Measurements from ENCODE around the gene SAA2. TPM values are rescaled to one million over a fixed set of nuclear protein-coding genes. Genes with fewer than 3 reads are reported as not detected.

The SAA2 gene
- total and polyA plus RNA-seq, 10 of the 15 experiments (the other 5 are each of a cell fraction or from before 2014, with no cell fraction given), result 0.18 to 4.1 (median 0.28) TPM; not detected in 2

DNA sequence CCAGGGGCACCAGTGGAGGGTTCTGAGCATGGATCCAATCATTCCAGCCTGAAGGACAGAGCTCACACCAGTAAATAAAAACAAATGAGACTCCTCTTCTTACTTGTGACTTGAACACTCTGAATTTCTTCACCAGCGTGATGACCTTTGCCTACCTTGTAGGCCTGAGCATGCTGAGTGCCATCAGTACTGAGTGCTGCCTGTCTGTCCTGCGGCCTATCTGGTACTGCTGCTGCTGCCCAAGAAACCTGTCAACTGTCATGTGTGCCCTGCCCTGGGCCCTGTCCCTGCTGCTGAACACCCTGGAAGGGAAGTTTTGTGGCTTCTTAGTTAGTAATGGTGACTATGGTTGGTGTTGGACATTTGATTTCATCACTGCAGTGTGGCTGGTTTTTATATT is 51.9 kb downstream of the SAA2 start:
- ChIA-PET SMC1A (ENCODE audit: uncharacterized antibody, unreplicated experiment) (no interaction called here), POLR2A (no interaction called here), CTCF (no interaction called here), RAD21 (ENCODE audit: unreplicated experiment) (no interaction called here)
- Histone ChIP-seq H3K4me3 (no peak overlapping the region), H3K36me3 (ENCODE audit: control insufficient read depth in 2 of 2, insufficient read depth in 2 of 2, low read length in 1 of 2) (no peaks in the 10 kb centered on the region), H3K79me2 (ENCODE audit: control insufficient read depth, insufficient read depth, low read length) (no peaks in the 10 kb centered on the region), H3K9me3 (replicated peaks; ENCODE audit: control insufficient read depth, insufficient read depth, low read length) (peaks cover 1% of the 10 kb centered on the region; the same call in 1 of the 3 replicates), H3K27ac (ENCODE audit: control insufficient read depth, insufficient read depth) (no peak overlapping the region), H3K9ac (ENCODE audit: control insufficient read depth, insufficient read depth, low read length) (no peak overlapping the region), H2AFZ (ENCODE audit: control insufficient read depth, low read depth, low read length) (no peak overlapping the region), H3K27me3 (replicated peaks in 1 of 2; ENCODE audit: control insufficient read depth in 2 of 2, insufficient read depth in 2 of 2, low read length in 1 of 2) (no peaks in the 10 kb centered on the region), H3K4me2 (ENCODE audit: control insufficient read depth, insufficient read depth) (no peak overlapping the region), H4K20me1 (ENCODE audit: control insufficient read depth, insufficient read depth) (no peaks in the 10 kb centered on the region), H3K4me1 (ENCODE audit: control insufficient read depth, insufficient read depth, low read length) (no peaks in the 10 kb centered on the region)
- TF ChIP-seq ZNF384 (IDR thresholded peaks at IDR 0.05; ENCODE audit: borderline replicate concordance, low read depth, low read length), result no peak
- DNase-seq (ENCODE audit: low read depth, low spot score) (no peak), FAIRE-seq (no peak), ATAC-seq (no peak)
- intact Hi-C loops (cut with micrococcal nuclease; ENCODE audit: unreplicated experiment) (no loop called here), in situ Hi-C loops (cut with MboI) (no loop called here)
- no TSS peak for BruUV-seq (replicated peaks)
- 64% methylated on average over 2 of the region's 2 CpGs for WGBS (ENCODE audit: insufficient coverage, insufficient replicate concordance, low lambda C conversion rate, missing lambda C conversion rate)

Small RNA genes lying within 50 kb of the gene (small RNA-seq; reads per million reads assigned to genes)
- gene RNA5SP333, result not detected
- gene RNA5SP334, result not detected

Other genes starting within 250 kb of the SAA2 start
Only the 7 nearest of the 12 such genes appear.
- 30.1 and 33.8 TPM in 2 replicates for gene SAAL1, start 142.6 kb downstream of the SAA2 start, total RNA-seq (2014; rRNA removed)
- 45.7 and 49.6 TPM in 2 replicates for gene SAAL1, start 142.6 kb downstream of the SAA2 start, total RNA-seq (2014; rRNA removed; fragmentation: Illumina TruSeq; extraction: Trizol)
- 26.3 and 27.0 TPM in 2 replicates for gene SAAL1, start 142.6 kb downstream of the SAA2 start, total RNA-seq (2021)
- gene SAAL1, start 142.6 kb downstream of the SAA2 start, polyA plus RNA-seq (2011; rRNA removed), result 38.1 and 51.0 TPM in 2 replicates
- gene SAAL1, start 142.6 kb downstream of the SAA2 start, polyA plus RNA-seq (2014; fragmentation: Illumina TruSeq; extraction: Trizol), result 51.6 and 54.9 TPM in 2 replicates
- 10 to 100 TPM; 35.1 to 49.5 TPM for gene SAAL1, start 142.6 kb downstream of the SAA2 start, polyA plus RNA-seq (2014; fragmentation: Nextera tagmentation; extraction: Ambion mirVana)
- gene SAAL1, start 142.6 kb downstream of the SAA2 start, polyA plus RNA-seq (2014; rRNA removed), result 28.7 and 36.6 TPM in 2 replicates
- gene SAAL1, start 142.6 kb downstream of the SAA2 start, polyA plus RNA-seq (2016; fragmentation: Nextera tagmentation; extraction: Ambion mirVana), result 10 to 100 TPM; 57.5 to 59.4 TPM
- not detected in 2 replicates for gene MRGPRX3, start 116.1 kb downstream of the SAA2 start, total RNA-seq (2014; rRNA removed)
- gene MRGPRX3, start 116.1 kb downstream of the SAA2 start, total RNA-seq (2014; rRNA removed; fragmentation: Illumina TruSeq; extraction: Trizol), result not detected in 2 replicates
- gene MRGPRX3, start 116.1 kb downstream of the SAA2 start, total RNA-seq (2021), result not detected in 2 replicates
- gene MRGPRX3, start 116.1 kb downstream of the SAA2 start, polyA plus RNA-seq (2011; rRNA removed), result not detected in 2 replicates
- gene MRGPRX3, start 116.1 kb downstream of the SAA2 start, polyA plus RNA-seq (2014; fragmentation: Illumina TruSeq; extraction: Trizol), result not detected in 2 replicates
- not detected for gene MRGPRX3, start 116.1 kb downstream of the SAA2 start, polyA plus RNA-seq (2014; fragmentation: Nextera tagmentation; extraction: Ambion mirVana)
- not detected in 2 replicates for gene MRGPRX3, start 116.1 kb downstream of the SAA2 start, polyA plus RNA-seq (2014; rRNA removed)
- not detected for gene MRGPRX3, start 116.1 kb downstream of the SAA2 start, polyA plus RNA-seq (2016; fragmentation: Nextera tagmentation; extraction: Ambion mirVana)
- gene MRGPRX4, start 75.8 kb downstream of the SAA2 start, total RNA-seq (2014; rRNA removed), result not detected in 2 replicates
- gene MRGPRX4, start 75.8 kb downstream of the SAA2 start, total RNA-seq (2014; rRNA removed; fragmentation: Illumina TruSeq; extraction: Trizol), result not detected in 2 replicates
- not detected in 2 replicates for gene MRGPRX4, start 75.8 kb downstream of the SAA2 start, total RNA-seq (2021)
- gene MRGPRX4, start 75.8 kb downstream of the SAA2 start, polyA plus RNA-seq (2011; rRNA removed), result not detected in 2 replicates
- not detected in 2 replicates for gene MRGPRX4, start 75.8 kb downstream of the SAA2 start, polyA plus RNA-seq (2014; fragmentation: Illumina TruSeq; extraction: Trizol)
- not detected for gene MRGPRX4, start 75.8 kb downstream of the SAA2 start, polyA plus RNA-seq (2014; fragmentation: Nextera tagmentation; extraction: Ambion mirVana)
- gene MRGPRX4, start 75.8 kb downstream of the SAA2 start, polyA plus RNA-seq (2014; rRNA removed), result not detected in 2 replicates
- not detected for gene MRGPRX4, start 75.8 kb downstream of the SAA2 start, polyA plus RNA-seq (2016; fragmentation: Nextera tagmentation; extraction: Ambion mirVana)
- gene SAA4, start 11.9 kb downstream of the SAA2 start, total RNA-seq (2014; rRNA removed), result not detected in 2 replicates
- not detected in 2 replicates for gene SAA4, start 11.9 kb downstream of the SAA2 start, total RNA-seq (2014; rRNA removed; fragmentation: Illumina TruSeq; extraction: Trizol)
- gene SAA4, start 11.9 kb downstream of the SAA2 start, total RNA-seq (2021), result not detected in 2 replicates
- not detected in 2 replicates for gene SAA4, start 11.9 kb downstream of the SAA2 start, polyA plus RNA-seq (2011; rRNA removed)
- not detected in 2 replicates for gene SAA4, start 11.9 kb downstream of the SAA2 start, polyA plus RNA-seq (2014; fragmentation: Illumina TruSeq; extraction: Trizol)
- not detected for gene SAA4, start 11.9 kb downstream of the SAA2 start, polyA plus RNA-seq (2014; fragmentation: Nextera tagmentation; extraction: Ambion mirVana)
- gene SAA4, start 11.9 kb downstream of the SAA2 start, polyA plus RNA-seq (2014; rRNA removed), result not detected in 2 replicates
- not detected for gene SAA4, start 11.9 kb downstream of the SAA2 start, polyA plus RNA-seq (2016; fragmentation: Nextera tagmentation; extraction: Ambion mirVana)
- not detected in 2 replicates for gene SAA1, start 17.6 kb upstream of the SAA2 start, total RNA-seq (2014; rRNA removed)
- gene SAA1, start 17.6 kb upstream of the SAA2 start, total RNA-seq (2014; rRNA removed; fragmentation: Illumina TruSeq; extraction: Trizol), result not detected in 2 replicates
- gene SAA1, start 17.6 kb upstream of the SAA2 start, total RNA-seq (2021), result 5.5 and 6.9 TPM in 2 replicates
- gene SAA1, start 17.6 kb upstream of the SAA2 start, polyA plus RNA-seq (2011; rRNA removed), result not detected in 2 replicates
- not detected in 2 replicates for gene SAA1, start 17.6 kb upstream of the SAA2 start, polyA plus RNA-seq (2014; fragmentation: Illumina TruSeq; extraction: Trizol)
- not detected for gene SAA1, start 17.6 kb upstream of the SAA2 start, polyA plus RNA-seq (2014; fragmentation: Nextera tagmentation; extraction: Ambion mirVana)
- gene SAA1, start 17.6 kb upstream of the SAA2 start, polyA plus RNA-seq (2014; rRNA removed), result not detected in 2 replicates
- gene SAA1, start 17.6 kb upstream of the SAA2 start, polyA plus RNA-seq (2016; fragmentation: Nextera tagmentation; extraction: Ambion mirVana), result under 1 TPM in 1 of 2 experiments, not detected in 1; 0.36 TPM
- 32.6 and 39.6 TPM in 2 replicates for gene HPS5, start 73.5 kb upstream of the SAA2 start, total RNA-seq (2014; rRNA removed)
- 32.5 and 34.8 TPM in 2 replicates for gene HPS5, start 73.5 kb upstream of the SAA2 start, total RNA-seq (2014; rRNA removed; fragmentation: Illumina TruSeq; extraction: Trizol)
- gene HPS5, start 73.5 kb upstream of the SAA2 start, total RNA-seq (2021), result 23.6 and 24.5 TPM in 2 replicates
- gene HPS5, start 73.5 kb upstream of the SAA2 start, polyA plus RNA-seq (2011; rRNA removed), result 23.5 and 27.9 TPM in 2 replicates
- gene HPS5, start 73.5 kb upstream of the SAA2 start, polyA plus RNA-seq (2014; fragmentation: Illumina TruSeq; extraction: Trizol), result 23.3 and 24.1 TPM in 2 replicates
- 10 to 100 TPM; 11.9 to 19.9 TPM for gene HPS5, start 73.5 kb upstream of the SAA2 start, polyA plus RNA-seq (2014; fragmentation: Nextera tagmentation; extraction: Ambion mirVana)
- 14.8 and 22.1 TPM in 2 replicates for gene HPS5, start 73.5 kb upstream of the SAA2 start, polyA plus RNA-seq (2014; rRNA removed)
- 10 to 100 TPM; 23.6 to 24.3 TPM for gene HPS5, start 73.5 kb upstream of the SAA2 start, polyA plus RNA-seq (2016; fragmentation: Nextera tagmentation; extraction: Ambion mirVana)
- gene GTF2H1, start 73.9 kb upstream of the SAA2 start, total RNA-seq (2014; rRNA removed), result 48.6 and 59.5 TPM in 2 replicates
- gene GTF2H1, start 73.9 kb upstream of the SAA2 start, total RNA-seq (2014; rRNA removed; fragmentation: Illumina TruSeq; extraction: Trizol), result 63.7 and 68.8 TPM in 2 replicates
- 40.2 and 44.6 TPM in 2 replicates for gene GTF2H1, start 73.9 kb upstream of the SAA2 start, total RNA-seq (2021)
- gene GTF2H1, start 73.9 kb upstream of the SAA2 start, polyA plus RNA-seq (2011; rRNA removed), result 36.7 and 42.4 TPM in 2 replicates
- gene GTF2H1, start 73.9 kb upstream of the SAA2 start, polyA plus RNA-seq (2014; fragmentation: Illumina TruSeq; extraction: Trizol), result 61.1 and 61.2 TPM in 2 replicates
- 10 to 100 TPM; 39.2 to 42.9 TPM for gene GTF2H1, start 73.9 kb upstream of the SAA2 start, polyA plus RNA-seq (2014; fragmentation: Nextera tagmentation; extraction: Ambion mirVana)
- gene GTF2H1, start 73.9 kb upstream of the SAA2 start, polyA plus RNA-seq (2014; rRNA removed), result 34.0 and 40.4 TPM in 2 replicates
- gene GTF2H1, start 73.9 kb upstream of the SAA2 start, polyA plus RNA-seq (2016; fragmentation: Nextera tagmentation; extraction: Ambion mirVana), result 10 to 100 TPM; 65.7 to 65.8 TPM